AG04449 (cell line): ENCODE data around the gene SIPA1L2.

ENCODE experiments used
- CTCF ChIA-PET: fragments of 350-600 bp; formaldehyde crosslinking; extraction: SDS; loops from one replicate; lab custom pipeline; 2021; ENCODE audit warnings: antibody characterized with exemption; lab: Yijun Ruan, JAX
- POLR2A ChIA-PET: fragments of 400-600, 350-600 bp; formaldehyde crosslinking; extraction: SDS; loops from one replicate; lab custom pipeline; 2020; ENCODE audit warnings: antibody characterized with exemption, inconsistent platforms; lab: Yijun Ruan, JAX
- DNase-seq: peaks from one replicate; pipeline ENCODE4 v3.0.0-alpha.2; 2010; ENCODE audit warnings: low read depth, low spot score
- H3K4me3 ChIP-seq: 2 replicates; pipeline ENCODE4 v1.5.1; 2011; ENCODE audit warnings: low read depth, mild to moderate bottlenecking, control low read depth, low read length
- TF ChIP-seq, protein P1 (sequence below): IDR thresholded peaks from one replicate; pipeline ENCODE4 v1.5.1; 2011; ENCODE audit warnings: mild to moderate bottlenecking, moderate library complexity, low read length, control low read depth, inconsistent platforms; ENCODE audit not compliant: insufficient read depth; ENCODE audit errors: missing control alignments

The SIPA1L2 gene

DNA sequence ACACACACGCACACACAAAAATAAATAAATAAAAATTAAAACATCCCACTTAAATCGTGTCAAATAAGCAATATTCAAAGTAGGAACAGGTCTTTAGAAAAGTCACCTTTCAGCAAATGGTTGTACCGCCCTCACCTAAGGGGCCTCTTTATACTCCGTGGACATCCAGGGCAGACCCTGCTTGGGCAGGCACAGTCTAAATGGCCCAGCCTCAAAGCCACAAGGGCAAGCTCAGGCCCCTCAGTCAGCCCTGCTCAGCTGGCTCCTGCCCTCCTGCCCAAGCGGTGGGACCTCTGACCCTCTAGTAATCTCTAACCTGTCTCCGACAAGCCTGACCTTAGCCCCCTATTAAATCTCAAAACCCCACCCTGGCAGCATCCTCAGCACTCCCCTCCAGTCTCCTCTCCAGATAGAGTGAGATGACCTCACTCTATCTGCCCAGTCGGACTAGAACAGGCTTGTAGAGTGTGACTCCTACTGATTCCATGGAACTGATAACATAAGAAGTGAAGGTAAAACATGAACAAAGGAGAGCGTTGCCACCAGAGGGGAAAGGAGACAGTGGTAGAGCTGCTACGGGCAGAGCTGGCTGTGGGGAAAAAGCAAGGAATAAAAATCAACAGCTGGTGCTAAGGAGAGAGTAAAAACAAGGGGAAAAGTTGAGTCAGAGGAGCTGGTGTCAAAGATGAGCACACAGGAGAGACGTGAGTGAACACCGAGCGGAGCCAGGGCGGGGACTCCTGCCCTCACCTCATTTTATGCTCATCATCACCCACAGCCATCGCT is 36.0 kb downstream of the SIPA1L2 start:
- ChIA-PET CTCF (no interaction called here), POLR2A (no interaction called here)
- TF ChIP-seq, protein P1, sequence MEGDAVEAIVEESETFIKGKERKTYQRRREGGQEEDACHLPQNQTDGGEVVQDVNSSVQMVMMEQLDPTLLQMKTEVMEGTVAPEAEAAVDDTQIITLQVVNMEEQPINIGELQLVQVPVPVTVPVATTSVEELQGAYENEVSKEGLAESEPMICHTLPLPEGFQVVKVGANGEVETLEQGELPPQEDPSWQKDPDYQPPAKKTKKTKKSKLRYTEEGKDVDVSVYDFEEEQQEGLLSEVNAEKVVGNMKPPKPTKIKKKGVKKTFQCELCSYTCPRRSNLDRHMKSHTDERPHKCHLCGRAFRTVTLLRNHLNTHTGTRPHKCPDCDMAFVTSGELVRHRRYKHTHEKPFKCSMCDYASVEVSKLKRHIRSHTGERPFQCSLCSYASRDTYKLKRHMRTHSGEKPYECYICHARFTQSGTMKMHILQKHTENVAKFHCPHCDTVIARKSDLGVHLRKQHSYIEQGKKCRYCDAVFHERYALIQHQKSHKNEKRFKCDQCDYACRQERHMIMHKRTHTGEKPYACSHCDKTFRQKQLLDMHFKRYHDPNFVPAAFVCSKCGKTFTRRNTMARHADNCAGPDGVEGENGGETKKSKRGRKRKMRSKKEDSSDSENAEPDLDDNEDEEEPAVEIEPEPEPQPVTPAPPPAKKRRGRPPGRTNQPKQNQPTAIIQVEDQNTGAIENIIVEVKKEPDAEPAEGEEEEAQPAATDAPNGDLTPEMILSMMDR = no peak
- H3K4me3 ChIP-seq = no peak overlapping the region
- DNase-seq = no peak

DNA sequence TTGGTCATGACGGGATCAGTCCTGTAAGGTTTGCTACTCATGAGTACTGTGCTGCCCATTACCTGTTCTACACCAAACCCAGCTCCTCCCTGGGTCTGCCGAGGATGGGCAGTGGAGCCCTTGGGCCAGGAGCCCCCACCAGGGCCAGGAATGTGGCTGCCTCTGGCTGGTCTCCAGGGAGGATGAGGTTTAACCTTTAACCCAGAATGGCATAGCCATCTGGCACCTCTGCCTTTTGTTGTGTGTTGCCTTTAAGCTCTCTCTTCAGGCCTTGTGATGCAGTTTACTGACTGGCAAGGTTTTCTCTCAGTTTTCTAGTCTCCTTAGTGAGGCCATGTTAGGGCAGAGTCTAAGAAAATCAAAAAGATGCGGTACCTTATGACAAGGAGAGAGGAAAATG is 38.6 kb downstream of the SIPA1L2 start:
- DNase-seq = no peak

DNA sequence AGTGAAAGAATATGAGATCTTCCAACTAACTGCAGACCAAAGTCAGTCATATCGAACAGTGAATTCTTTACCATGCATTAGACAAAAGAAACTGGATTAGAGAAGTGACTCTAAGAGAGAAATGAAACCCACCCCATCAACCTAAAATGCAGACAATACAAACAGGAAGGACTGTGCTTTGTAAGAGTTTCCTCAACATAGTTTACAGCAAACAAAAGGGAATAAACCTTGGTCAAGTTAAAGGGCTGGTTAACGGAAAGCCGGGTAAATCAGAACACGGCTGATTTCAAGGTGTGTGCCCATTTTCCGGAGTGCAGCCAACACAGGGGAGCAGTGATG is 39.2 kb downstream of the SIPA1L2 start:
- no peak for DNase-seq
- CTCF ChIA-PET = no interaction called here
- H3K4me3 ChIP-seq = no peak overlapping the region
- POLR2A ChIA-PET = no interaction called here
- TF ChIP-seq, protein P1 = no peak

More for the DNA sequence above, 38.6 kb downstream of the SIPA1L2 start:
- H3K4me3 ChIP-seq = no peak overlapping the region
- CTCF ChIA-PET = no interaction called here
- TF ChIP-seq, protein P1 = no peak
- POLR2A ChIA-PET = no interaction called here

DNA sequence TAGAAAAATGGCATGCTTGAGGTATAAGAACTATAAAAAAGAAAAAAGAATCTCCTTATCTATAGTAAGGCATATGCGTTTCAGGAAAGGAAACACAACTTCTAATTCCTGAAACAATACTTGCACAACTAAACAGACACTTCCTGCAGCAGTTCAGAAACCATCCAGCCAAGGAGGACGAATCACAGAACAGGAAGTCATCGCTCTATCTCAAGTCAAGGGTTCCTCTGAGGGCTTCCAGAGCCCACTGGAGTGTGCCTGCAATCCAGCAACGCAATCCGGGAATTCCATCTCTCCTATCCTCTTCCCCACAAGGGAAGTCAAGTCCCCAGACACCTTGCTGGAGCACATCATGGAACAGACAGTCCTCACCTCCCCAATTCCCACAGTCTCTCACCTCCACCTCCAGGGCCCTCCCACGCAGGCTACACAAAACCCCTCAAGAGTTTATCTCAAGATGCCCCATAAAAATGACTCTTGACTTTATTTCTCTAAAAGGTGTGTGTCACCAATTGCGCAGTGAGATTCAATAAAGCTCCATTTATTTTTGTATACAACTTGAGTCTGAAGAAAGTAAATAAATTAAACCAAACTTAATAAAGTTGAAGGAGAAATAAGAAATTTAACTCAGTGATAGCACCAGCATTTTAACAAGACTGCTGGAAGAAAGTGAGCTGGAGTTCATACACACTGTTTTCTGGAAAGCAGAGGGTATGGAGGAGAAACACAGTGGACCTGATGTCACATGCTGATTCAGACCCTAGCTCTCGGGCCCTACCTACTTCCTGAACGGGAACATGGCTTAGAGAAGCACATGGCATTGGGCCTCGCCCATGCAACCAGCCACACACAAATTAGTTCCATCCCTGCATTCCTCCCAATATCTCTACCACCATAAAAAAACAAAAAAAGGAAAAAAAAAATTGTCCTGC is 39.9 kb downstream of the SIPA1L2 start:
- ChIA-PET CTCF (no interaction called here), POLR2A (no interaction called here)
- H3K4me3 ChIP-seq = no peak overlapping the region
- no peak for DNase-seq
- TF ChIP-seq, protein P1 = no peak

DNA sequence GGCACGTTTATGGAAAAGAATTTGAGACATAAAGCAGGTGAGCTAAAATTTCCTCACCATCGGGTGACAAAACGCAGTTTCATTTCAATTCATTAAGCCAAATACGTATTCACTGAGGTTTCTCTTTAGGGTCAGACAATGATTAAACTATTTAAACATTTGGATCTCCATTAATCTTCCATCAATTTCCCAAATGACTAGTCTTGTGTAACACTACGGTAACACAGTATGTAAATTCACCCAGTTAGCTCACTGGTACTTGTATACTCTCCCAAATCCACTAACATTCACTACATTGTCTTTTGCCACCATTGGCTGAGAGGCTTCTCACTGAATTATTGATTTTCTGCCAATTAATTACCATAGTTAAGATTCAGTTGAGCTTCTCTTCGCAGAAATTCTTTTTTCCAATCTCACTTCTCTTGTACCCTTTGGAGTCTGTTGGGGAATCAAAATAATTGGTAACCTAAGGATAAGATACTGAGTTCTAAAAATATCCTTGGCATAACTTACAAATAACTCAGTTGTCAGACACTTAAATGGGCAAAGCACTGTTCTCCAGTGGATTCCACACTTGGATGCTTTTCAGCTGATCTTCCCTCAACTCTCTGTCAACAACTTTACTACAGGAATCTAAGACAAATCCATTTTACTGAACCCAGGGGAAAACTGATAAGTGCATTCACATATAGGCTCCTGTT is 40.7 kb downstream of the SIPA1L2 start:
- no peak overlapping the region for H3K4me3 ChIP-seq
- TF ChIP-seq, protein P1 = no peak
- ChIA-PET POLR2A (no interaction called here), CTCF (no interaction called here)
- no peak for DNase-seq
